HG02852 (cell line): ENCODE data around the gene PLGLB2.
A peak's percentile ranks its signal among the peaks of the same experiment; 100 is the strongest.
"Not testable (repeated sequence)": the region's sequence is repeated elsewhere in the genome, so short reads cannot be mapped to it uniquely, and the experiment has no call there.

ENCODE experiments used
- ATAC-seq: cut with Tn5 transposase; IDR thresholded peaks from one replicate; pipeline ENCODE4 v1.9.1; 2021; ENCODE audit warnings: mild to moderate bottlenecking, moderate library complexity; ENCODE audit not compliant: unreplicated experiment

PLGLB2 gene

DNA sequence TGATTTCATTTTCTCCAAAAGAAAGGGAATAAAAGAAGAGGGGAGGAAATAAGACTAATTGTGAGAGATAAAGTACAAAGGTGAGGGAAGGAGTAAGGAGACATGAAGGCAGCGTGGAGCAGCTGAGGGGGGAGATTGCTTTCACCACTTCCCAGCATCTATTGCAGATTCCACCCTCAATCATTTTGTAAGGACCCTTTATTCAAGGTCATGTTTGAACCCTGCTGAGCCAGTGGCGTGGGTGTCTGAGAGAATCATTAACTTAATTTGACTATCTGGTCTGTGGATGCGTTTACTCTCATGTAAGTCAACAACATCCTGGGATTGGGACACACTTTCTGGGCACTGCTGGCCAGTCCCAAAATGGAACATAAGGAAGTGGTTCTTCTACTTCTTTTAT, at the start of gene PLGLB2:
Gene PLGLB2, plus strand, starts transcription at position 297 of the 400 bp plus-strand sequence. Its CDS starts 67 bp downstream, at position 364.
- not testable (repeated sequence) for ATAC-seq

DNA sequence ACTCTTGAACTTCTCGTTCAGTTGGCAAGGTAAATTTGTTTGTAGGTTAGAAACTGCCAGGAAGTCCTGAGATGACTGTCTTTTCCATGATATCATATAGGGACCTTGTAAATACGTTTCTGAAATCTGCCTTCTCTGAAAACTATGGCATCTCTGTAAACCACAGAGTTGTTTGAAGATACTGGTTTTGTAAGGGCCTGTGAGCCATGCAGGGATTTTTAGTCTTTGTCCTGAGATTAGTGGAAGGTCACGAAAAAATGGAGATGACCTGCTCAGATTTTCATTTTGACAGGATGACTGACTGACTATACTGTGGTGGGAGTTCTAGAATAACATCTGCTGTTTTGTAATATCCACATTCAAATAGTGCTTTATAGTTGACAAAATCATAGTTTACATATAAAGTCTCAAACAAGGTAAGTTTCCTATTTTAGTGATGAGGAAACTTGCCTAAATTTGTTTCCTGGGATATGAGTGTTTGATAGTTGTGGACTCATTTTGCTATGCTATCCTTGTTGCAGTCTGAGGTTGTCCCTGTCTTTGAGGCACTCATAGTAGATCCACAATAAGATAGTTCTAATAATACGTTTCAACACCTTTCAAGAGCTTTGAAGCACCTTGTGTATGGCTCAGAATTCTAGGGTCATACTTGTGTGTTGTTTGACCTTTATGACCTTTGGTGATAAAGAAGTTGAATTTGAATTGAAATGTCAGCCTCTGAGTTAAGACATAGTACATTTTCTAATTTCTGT, 43.1 kb upstream of the PLGLB2 start:
- ATAC-seq, result not testable (repeated sequence)

DNA sequence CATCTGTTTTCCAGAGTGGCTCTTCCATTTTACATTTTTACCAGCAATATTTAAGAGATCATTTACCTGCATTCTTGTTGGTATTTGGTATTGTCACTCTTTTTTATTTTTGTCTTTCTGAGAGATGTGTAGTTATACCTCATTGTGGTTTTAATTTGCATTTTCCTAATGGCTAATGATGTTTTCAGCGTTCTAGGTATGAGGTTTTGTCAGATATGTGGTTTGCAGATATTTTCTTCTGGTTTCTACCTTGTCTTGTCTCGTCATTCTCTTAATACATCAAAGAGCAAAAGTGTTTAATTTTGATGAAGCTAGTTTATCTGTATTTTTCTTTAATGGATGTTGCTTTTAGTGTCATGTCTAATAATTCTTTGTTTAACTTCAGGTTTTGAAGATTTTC, 39.5 kb upstream of the PLGLB2 start:
- peak; percentile 81 for ATAC-seq

DNA sequence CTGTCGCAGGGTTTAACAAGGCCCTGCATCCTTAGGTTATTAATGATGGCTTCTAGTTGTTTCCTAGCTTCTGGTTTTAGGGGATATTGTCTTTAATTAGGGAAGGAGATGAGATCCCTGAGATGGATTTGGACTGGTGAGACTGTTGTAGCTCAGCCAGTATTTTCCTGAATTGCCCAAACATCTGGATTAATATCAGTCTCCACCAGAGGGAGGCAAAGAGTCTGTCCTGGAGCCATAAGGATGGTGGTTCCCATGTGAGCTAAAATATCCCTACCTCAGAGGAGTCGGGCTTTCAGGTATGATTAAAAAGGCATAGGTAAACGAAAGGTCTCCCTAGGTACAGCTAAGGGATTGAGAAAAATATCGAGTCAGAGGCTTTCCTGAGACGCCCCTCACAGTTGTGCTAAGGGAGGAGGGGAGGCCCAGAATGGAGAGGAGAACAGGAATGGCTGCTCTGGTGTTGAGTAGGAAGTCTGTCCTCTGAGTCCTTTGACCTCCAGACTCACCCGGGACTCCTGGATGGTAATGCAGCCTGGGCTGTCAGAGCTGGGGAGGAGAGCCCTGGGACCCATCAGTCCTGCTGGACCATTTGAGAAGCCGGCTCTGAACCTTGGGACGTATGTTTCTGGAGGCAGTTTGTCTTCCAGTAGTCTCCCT, 19.8 kb upstream of the PLGLB2 start:
- not testable (repeated sequence) for ATAC-seq

DNA sequence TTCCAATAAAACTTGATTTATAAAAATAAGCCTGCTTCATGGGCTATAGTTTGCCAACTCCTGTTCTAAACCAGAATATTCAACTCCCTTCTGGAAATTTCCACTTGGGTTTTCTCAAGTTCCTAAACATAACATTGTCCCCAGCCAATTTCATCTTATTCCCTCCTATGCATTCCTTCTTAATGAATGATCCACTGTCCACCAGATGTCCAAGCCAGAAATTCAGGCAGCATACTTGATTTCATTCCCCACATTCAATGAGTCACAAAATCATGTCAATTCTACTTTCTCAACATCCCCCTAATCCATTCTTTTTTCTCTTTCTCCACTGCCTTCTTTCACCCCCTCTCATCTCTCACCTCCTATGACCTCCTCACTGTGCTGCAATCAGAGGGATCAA, 7.0 kb upstream of the PLGLB2 start:
- ATAC-seq, result not testable (repeated sequence)

GRCh38 chr2:87742393-87743108, 5.3 kb upstream of the PLGLB2 start:
- ATAC-seq, result not testable (repeated sequence)

DNA sequence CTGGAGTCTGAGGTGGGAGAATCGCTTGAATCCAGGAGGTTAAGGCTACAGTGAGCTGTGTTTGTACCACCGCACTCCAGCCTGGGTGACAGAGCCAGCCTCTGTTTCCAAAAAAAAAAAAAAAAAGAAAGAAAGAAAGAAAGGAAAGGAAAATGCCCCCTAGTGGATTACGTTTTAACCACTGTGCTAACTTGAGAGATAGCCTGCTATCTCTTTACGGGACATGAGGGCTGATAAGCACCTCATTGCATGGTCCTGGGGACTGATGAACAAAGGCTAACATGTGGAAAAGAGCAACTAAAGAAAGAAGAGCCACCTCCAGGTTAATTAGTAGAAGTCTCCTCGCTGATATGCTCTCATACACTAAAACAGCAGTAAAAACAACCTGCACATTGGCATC, 4.2 kb upstream of the PLGLB2 start:
- not testable (repeated sequence) for ATAC-seq

DNA sequence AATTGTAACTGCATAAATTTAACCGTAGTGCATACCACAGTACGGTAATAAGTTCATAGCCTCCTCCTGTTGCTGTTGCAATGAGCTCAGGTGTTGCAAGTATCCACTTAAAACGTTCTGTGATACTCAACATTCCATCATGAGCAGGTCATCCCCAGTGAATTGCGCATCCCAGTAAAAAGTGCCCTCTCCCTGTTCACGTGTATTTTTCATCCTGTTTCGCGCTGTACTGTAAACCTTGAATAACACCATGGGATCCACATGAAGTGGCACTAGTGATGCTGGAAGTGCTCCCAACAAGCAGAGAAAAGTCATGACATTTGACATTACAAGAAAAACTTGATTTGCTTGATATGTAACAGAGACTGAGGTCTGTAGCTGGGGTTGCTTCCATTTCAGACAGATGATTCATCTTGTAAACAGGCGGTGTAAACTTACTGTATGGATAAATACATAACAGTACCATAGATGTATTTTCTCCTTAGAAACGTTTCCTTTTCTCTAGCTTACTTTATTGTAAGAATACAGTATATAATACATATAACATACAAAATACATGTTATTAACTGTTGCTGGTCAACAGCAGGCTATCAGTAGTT, 2.4 kb upstream of the PLGLB2 start:
- not testable (repeated sequence) for ATAC-seq

GRCh38 chr2:87748524-87748923, 637 bp downstream of the PLGLB2 start:
- ATAC-seq, result not testable (repeated sequence)

GRCh38 chr2:87750560-87750959, 2.7 kb downstream of the PLGLB2 start:
- ATAC-seq, result not testable (repeated sequence)

- not testable (repeated sequence) for ATAC-seq
These were observed 6.9 kb downstream of the PLGLB2 start for GRCh38 chr2:87754759-87755158.
